Activated CD8-positive, alpha-beta memory T cell treated with anti-CD3 and anti-CD28 coated beads for 24 hours (primary cell): Measurements from ENCODE around the gene FOXD4L4.
"Not testable (repeated sequence)": the region's sequence is repeated elsewhere in the genome, so short reads cannot be mapped to it uniquely, and the experiment has no call there.

ENCODE experiments used
- DNase-seq: peaks from one replicate; pipeline ENCODE4 v3.0.0-alpha.2; 2020

FOXD4L4 gene

DNA sequence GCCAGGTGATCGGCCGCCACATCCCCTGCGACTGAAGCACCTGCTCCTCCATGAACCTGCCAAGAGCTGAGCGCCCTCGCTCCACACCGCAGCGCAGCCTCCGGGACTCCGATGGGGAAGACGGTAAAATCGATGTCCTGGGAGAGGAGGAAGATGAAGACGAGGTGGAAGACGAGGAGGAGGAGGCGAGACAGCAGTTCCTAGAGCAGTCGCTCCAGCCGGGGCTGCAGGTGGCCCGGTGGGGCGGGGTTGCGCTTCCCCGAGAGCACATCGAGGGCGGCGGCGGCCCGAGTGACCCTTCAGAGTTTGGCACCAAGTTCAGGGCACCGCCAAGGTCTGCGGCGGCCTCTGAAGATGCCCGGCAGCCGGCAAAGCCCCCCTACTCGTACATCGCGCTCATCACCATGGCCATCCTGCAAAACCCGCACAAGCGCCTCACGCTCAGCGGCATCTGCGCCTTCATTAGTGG is at the start of gene FOXD4L4:
TSS of gene FOXD4L4 (plus strand) at position 51 of the 469 bp plus-strand sequence. CDS start at position 51, 0 bp downstream.
- peak; percentile 54 for DNase-seq

DNA sequence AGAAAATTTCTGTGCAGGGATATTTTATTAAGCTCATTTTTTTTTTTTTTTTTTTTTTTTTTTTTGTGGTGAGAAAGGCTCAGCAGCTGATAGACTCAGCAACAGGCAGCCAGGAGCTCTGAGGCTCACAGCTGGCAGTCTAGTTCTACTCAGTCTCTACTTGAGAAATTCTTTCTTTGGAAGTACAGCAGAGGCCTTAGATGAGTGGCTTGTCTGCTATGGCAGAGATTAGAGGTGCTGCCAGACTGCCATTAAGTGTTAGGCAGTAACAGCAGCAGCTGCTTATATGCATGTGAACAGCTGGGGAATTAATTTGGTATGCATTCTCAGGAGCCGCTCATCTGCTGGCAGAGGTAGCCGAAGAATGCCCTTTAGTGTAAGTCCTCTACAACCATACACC is 33.4 kb upstream of the FOXD4L4 start:
- DNase-seq: not testable (repeated sequence)

DNA sequence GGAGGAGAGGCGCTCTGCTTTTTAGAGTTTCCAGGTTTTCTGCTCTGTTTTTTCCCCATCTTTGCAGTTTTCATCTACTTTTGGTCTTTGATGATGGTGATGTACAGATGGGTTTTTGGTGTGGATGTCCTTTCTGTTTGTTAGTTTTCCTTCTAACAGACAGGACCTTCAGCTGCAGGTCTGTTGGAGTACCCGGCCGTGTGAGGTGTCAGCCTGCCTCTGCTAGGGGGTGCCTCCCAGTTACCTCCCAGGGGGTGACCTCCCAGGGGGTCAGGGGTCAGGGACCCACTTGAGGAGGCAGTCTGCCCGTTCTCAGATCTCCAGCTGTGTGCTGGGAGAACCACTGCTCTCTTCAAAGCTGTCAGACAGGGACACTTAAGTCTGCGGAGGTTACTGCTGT is 22.5 kb upstream of the FOXD4L4 start:
- not testable (repeated sequence) for DNase-seq

DNA sequence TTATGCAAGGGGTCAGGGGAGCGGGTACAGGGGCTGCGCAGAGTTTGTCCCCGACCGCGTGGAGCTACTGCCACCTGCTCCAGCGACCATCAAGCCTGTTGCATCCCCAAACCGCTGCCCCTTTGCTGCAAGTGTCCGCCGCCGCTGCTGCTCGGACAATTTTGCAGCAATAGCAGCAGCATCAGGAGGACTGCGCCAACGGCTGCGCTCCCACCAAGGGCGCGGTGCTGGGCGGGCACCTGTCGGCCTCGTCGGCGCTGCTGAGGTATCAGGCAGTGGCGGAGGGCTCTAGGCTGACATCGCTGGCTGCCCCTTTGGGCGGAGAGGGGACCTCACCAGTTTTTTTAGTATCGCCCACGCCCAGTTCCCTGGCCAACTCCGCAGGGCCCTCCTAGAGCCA is 1.2 kb downstream of the FOXD4L4 start:
- DNase-seq: not testable (repeated sequence)
